Keratinocyte (primary cell): ENCODE results near the gene MMRN2. TPM values are rescaled to one million over a fixed set of nuclear protein-coding genes. Genes with fewer than 3 reads are reported as not detected.

Experiments
- DNase-seq: peaks from one replicate; pipeline ENCODE4 v3.0.0-alpha.2; 2011; ENCODE audit warnings: low read depth, missing footprints, low spot score
- FAIRE-seq: peaks from 2 replicates; lab custom pipeline; 2011; peaks lifted over from hg19 to GRCh38; lab: Jason Lieb, UNC
- H2AFZ ChIP-seq: 2 replicates; pipeline ENCODE4 v1.6.0; 2012; ENCODE audit warnings: low read length, control low read depth, inconsistent platforms; ENCODE audit not compliant: control insufficient read depth
- H3K27ac ChIP-seq: 2 replicates; pipeline ENCODE4 v1.5.1; 2011; ENCODE audit warnings: low read length; ENCODE audit not compliant: control insufficient read depth, insufficient read depth
- H3K27me3 ChIP-seq: 3 replicates; pipeline ENCODE4 v1.6.0; 2011; ENCODE audit warnings: low read length; ENCODE audit not compliant: control insufficient read depth, insufficient read depth; ENCODE audit errors: extremely low read depth
- H3K36me3 ChIP-seq, 2 experiments: 2 replicates in 1 of 2; 3 replicates in 1 of 2; pipeline ENCODE4 v1.5.1; 2011; ENCODE audit warnings: low read length in 2 of 2, mild to moderate bottlenecking in 1 of 2; ENCODE audit not compliant: control insufficient read depth in 2 of 2, insufficient read depth in 2 of 2; ENCODE audit errors: extremely low read depth in 1 of 2
- H3K4me1 ChIP-seq: 3 replicates; pipeline ENCODE4 v1.5.1; 2011; ENCODE audit warnings: low read length; ENCODE audit not compliant: control insufficient read depth, insufficient read depth; ENCODE audit errors: extremely low read depth
- H3K4me2 ChIP-seq: 3 replicates; pipeline ENCODE4 v1.6.0; 2011; ENCODE audit warnings: low read depth, low read length; ENCODE audit not compliant: control insufficient read depth, insufficient read depth; ENCODE audit errors: extremely low read depth
- H3K4me3 ChIP-seq, 3 experiments: fragments of 200-600 bp in 1 of 3; sonication (generic) in 1 of 3; 2 replicates in 2 of 3; 3 replicates in 1 of 3; pipeline ENCODE4 v1.5.1; 2011 to 2016; ENCODE audit warnings: low read length in 3 of 3, mild to moderate bottlenecking in 3 of 3, control low read depth in 2 of 3, inconsistent platforms in 1 of 3, low read depth in 1 of 3, mixed read lengths in 1 of 3, mixed run types in 1 of 3, moderate library complexity in 1 of 3; ENCODE audit not compliant: control insufficient read depth in 2 of 3, insufficient read depth in 2 of 3; ENCODE audit errors: extremely low read depth in 1 of 3
- H3K79me2 ChIP-seq: 2 replicates; pipeline ENCODE4 v1.6.0; 2012; ENCODE audit warnings: low read length; ENCODE audit not compliant: control insufficient read depth, insufficient read depth
- H3K9ac ChIP-seq: 3 replicates; pipeline ENCODE4 v1.6.0; 2011; ENCODE audit warnings: low read length; ENCODE audit not compliant: control insufficient read depth, insufficient read depth; ENCODE audit errors: extremely low read depth
- H3K9me1 ChIP-seq: 3 replicates; pipeline ENCODE4 v1.6.0; 2011; ENCODE audit warnings: low read length; ENCODE audit not compliant: control insufficient read depth, insufficient read depth; ENCODE audit errors: extremely low read depth
- H3K9me3 ChIP-seq: 2 replicates; pipeline ENCODE4 v1.5.1; 2012; ENCODE audit warnings: low read depth, low read length; ENCODE audit not compliant: control insufficient read depth
- H4K20me1 ChIP-seq: 3 replicates; pipeline ENCODE4 v1.6.0; 2011; ENCODE audit warnings: low read length; ENCODE audit not compliant: control insufficient read depth, insufficient read depth; ENCODE audit errors: extremely low read depth
- CTCF ChIP-seq, 3 experiments: IDR thresholded peaks in 1 of 3; conservative IDR thresholded peaks in 1 of 3; optimal IDR thresholded peaks in 1 of 3; 2 replicates in 2 of 3; 3 replicates in 1 of 3; pipeline versions ENCODE3 to v1.5.1; 2011; ENCODE audit warnings: low read length in 3 of 3, mild to moderate bottlenecking in 3 of 3, moderate library complexity in 2 of 3, control low read depth in 1 of 3, inconsistent platforms in 1 of 3; ENCODE audit not compliant: insufficient read depth in 2 of 3; ENCODE audit errors: extremely low read depth in 1 of 3
- EZH2 ChIP-seq: IDR thresholded peaks from one replicate; pipeline ENCODE4 v1.6.1; 2012; ENCODE audit warnings: inconsistent platforms, mild to moderate bottlenecking, low read length, moderate library complexity
- dilution Hi-C: fragments of 300-500 bp; cut with MboI; formaldehyde crosslinking; loops from one replicate; pipeline ENCODE4 v1.7.0; 2020; ENCODE audit warnings: low sequenced_read_pairs; ENCODE audit not compliant: extremely low pct_ligation_motif_present
- polyA plus RNA-seq, 5 experiments: library from polyadenylated mRNA; depleted of rRNA in 3 of 5; stranded (reverse) in 3 of 5; stranded (forward) in 1 of 5; unstranded in 1 of 5; fragments of >200 nt; gene quantifications; 1 replicate in 1 of 5; 2 replicates in 3 of 5; 3 replicates in 1 of 5; pipeline versions ENCODE4 v1.2.1 to v1.2.3, GENCODE V29; 2011 to 2012; ENCODE audit warnings: missing spikeins in 2 of 5, low read depth in 1 of 5, low replicate concordance in 1 of 5

The MMRN2 gene
- polyA plus RNA-seq, 1 donor (not counting 4 experiments of a cell fraction or from before 2014, with no cell fraction given) = 13.8 TPM

DNA sequence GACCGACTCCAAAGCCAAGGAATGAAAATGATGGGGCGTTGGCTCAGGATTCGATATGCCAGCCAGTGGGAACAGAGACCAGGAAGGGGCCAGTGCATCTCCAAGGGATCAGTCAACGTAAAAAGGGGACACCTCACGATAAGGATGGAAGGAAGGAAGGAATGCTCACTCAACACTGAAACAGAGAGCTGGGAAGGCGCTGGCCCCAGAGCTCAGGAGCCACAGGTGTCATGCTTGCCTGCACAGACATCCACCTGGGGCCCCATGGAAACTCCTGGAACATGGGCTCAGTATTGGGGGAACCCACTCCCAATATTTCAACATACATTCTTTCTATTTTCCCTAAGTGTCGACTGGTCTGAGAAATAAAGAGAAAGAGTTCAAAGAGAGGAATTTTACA lies 5.3 kb downstream of the MMRN2 start:
- Histone ChIP-seq H3K27ac (no peak overlapping the region), H3K27me3 (no peaks in the 10 kb centered on the region), H3K4me3 (no peak overlapping the region), H3K9ac (no peak overlapping the region), H3K9me1 (no peaks in the 10 kb centered on the region), H2AFZ (no peak overlapping the region), H3K4me2 (no peak overlapping the region), H3K36me3 (no peaks in the 10 kb centered on the region), H3K9me3 (no peaks in the 10 kb centered on the region), H4K20me1 (peaks cover 3% of the 10 kb centered on the region), H3K79me2 (no peaks in the 10 kb centered on the region), H3K4me1 (no peaks in the 10 kb centered on the region)
- DNase-seq (no peak), FAIRE-seq (no peak)
- TF ChIP-seq CTCF (optimal IDR thresholded peaks at IDR 0.05 in 1 of 3, IDR thresholded peaks at IDR 0.05 in 1 of 3, conservative IDR thresholded peaks at IDR 0.05 in 1 of 3; ENCODE audit: extremely low read depth in 1 of 3, insufficient read depth in 2 of 3, low read length in 3 of 3) (no peak), EZH2 (no peak)
- dilution Hi-C loops = no loop called here

GRCh38 chr10:86951184-86951761 lies 6.1 kb downstream of the MMRN2 start:
- H4K20me1 ChIP-seq = peaks cover 2% of the 10 kb centered on the region
- TF ChIP-seq CTCF (optimal IDR thresholded peaks at IDR 0.05 in 1 of 3, IDR thresholded peaks at IDR 0.05 in 1 of 3, conservative IDR thresholded peaks at IDR 0.05 in 1 of 3; ENCODE audit: extremely low read depth in 1 of 3, insufficient read depth in 2 of 3, low read length in 3 of 3) = no peak
- no peak for TF ChIP-seq EZH2
- no peaks in the 10 kb centered on the region for H3K27me3 ChIP-seq
- no peak overlapping the region for H2AFZ ChIP-seq
- no peaks in the 10 kb centered on the region for H3K9me3 ChIP-seq
- H3K9ac ChIP-seq = no peak overlapping the region
- no peak overlapping the region for H3K4me3 ChIP-seq
- DNase-seq (no peak), FAIRE-seq (no peak)
- no peaks in the 10 kb centered on the region for H3K36me3 ChIP-seq
- dilution Hi-C loops = no loop called here
- no peaks in the 10 kb centered on the region for H3K4me1 ChIP-seq
- no peaks in the 10 kb centered on the region for H3K9me1 ChIP-seq
- no peak overlapping the region for H3K4me2 ChIP-seq
- no peak overlapping the region for H3K27ac ChIP-seq
- H3K79me2 ChIP-seq = no peaks in the 10 kb centered on the region
